Mesendoderm (in vitro differentiated cells): ENCODE results near the gene SNX1.
"Not testable (repeated sequence)": the region's sequence is repeated elsewhere in the genome, so short reads cannot be mapped to it uniquely, and the experiment has no call there.

Experiments used
- DNase-seq: peaks from one replicate; pipeline ENCODE4 v3.0.0; 2013
- H2AK5ac ChIP-seq: 2 replicates; pipeline ENCODE4 v1.6.1; 2013; ENCODE audit warnings: low read length, inconsistent platforms
- H2BK120ac ChIP-seq: 2 replicates; pipeline ENCODE4 v1.6.1; 2013; ENCODE audit warnings: low read depth, mild to moderate bottlenecking, low read length, moderate library complexity, mixed read lengths
- H2BK15ac ChIP-seq: replicated peaks from 2 replicates; pipeline ENCODE4 v1.6.1; 2013; ENCODE audit warnings: low read depth, mild to moderate bottlenecking, moderate library complexity
- H2BK5ac ChIP-seq: 2 replicates; pipeline ENCODE4 v1.6.1; 2013; ENCODE audit warnings: low read length, inconsistent platforms
- H3K18ac ChIP-seq: 2 replicates; pipeline ENCODE4 v1.6.1; 2013; ENCODE audit warnings: mild to moderate bottlenecking, low read length, mixed read lengths
- H3K23ac ChIP-seq: one replicate; pipeline ENCODE4 v1.6.1; 2013; ENCODE audit warnings: low read length
- H3K27ac ChIP-seq: 2 replicates; pipeline ENCODE4 v1.5.1; 2013; ENCODE audit warnings: low read depth, mild to moderate bottlenecking, inconsistent platforms, low read length, moderate library complexity
- H3K27me3 ChIP-seq: 2 replicates; pipeline ENCODE4 v1.6.1; 2013; ENCODE audit warnings: low read length, control low read depth, mild to moderate bottlenecking, inconsistent platforms; ENCODE audit not compliant: insufficient read depth, poor library complexity
- H3K36me3 ChIP-seq: 2 replicates; pipeline ENCODE4 v1.6.1; 2013; ENCODE audit warnings: low read length, inconsistent platforms; ENCODE audit not compliant: control insufficient read depth, insufficient read depth
- H3K4ac ChIP-seq: one replicate; pipeline ENCODE4 v1.6.1; 2013; ENCODE audit warnings: low read depth, mild to moderate bottlenecking, low read length, moderate library complexity
- H3K4me1 ChIP-seq: 2 replicates; pipeline ENCODE4 v1.6.1; 2013; ENCODE audit warnings: low read depth, low read length, inconsistent platforms; ENCODE audit not compliant: control insufficient read depth
- H3K4me2 ChIP-seq: 2 replicates; pipeline ENCODE4 v1.6.1; 2013; ENCODE audit warnings: low read length
- H3K4me3 ChIP-seq: 2 replicates; pipeline ENCODE4 v1.5.1; 2013; ENCODE audit warnings: mild to moderate bottlenecking, low read length
- H3K56ac ChIP-seq: one replicate; pipeline ENCODE4 v1.6.1; 2013; ENCODE audit warnings: low read length
- H3K79me1 ChIP-seq: 2 replicates; pipeline ENCODE4 v1.6.1; 2013; ENCODE audit warnings: low read length, inconsistent platforms
- H3K79me2 ChIP-seq: 2 replicates; pipeline ENCODE4 v1.6.1; 2013; ENCODE audit warnings: mild to moderate bottlenecking, low read length; ENCODE audit not compliant: control insufficient read depth, insufficient read depth
- H3K9ac ChIP-seq: 2 replicates; pipeline ENCODE4 v1.6.1; 2013; ENCODE audit warnings: low read length, inconsistent platforms
- H4K5ac ChIP-seq: one replicate; pipeline ENCODE4 v1.6.1; 2013; ENCODE audit warnings: low read length
- H4K8ac ChIP-seq: one replicate; pipeline ENCODE4 v1.6.1; 2013; ENCODE audit warnings: low read depth, mild to moderate bottlenecking, control low read depth, low read length, moderate library complexity
- WGBS: extraction: QIAGEN DNeasy Blood & Tissue Kit; methylation state at CpG from one replicate; pipeline ENCODE4 v1.1.7; 2013; ENCODE audit warnings: low lambda C conversion rate, missing lambda C conversion rate; ENCODE audit not compliant: insufficient coverage; ENCODE audit errors: extremely low coverage; 5-methylcytosine and 5-hydroxymethylcytosine counted together

Gene SNX1

DNA sequence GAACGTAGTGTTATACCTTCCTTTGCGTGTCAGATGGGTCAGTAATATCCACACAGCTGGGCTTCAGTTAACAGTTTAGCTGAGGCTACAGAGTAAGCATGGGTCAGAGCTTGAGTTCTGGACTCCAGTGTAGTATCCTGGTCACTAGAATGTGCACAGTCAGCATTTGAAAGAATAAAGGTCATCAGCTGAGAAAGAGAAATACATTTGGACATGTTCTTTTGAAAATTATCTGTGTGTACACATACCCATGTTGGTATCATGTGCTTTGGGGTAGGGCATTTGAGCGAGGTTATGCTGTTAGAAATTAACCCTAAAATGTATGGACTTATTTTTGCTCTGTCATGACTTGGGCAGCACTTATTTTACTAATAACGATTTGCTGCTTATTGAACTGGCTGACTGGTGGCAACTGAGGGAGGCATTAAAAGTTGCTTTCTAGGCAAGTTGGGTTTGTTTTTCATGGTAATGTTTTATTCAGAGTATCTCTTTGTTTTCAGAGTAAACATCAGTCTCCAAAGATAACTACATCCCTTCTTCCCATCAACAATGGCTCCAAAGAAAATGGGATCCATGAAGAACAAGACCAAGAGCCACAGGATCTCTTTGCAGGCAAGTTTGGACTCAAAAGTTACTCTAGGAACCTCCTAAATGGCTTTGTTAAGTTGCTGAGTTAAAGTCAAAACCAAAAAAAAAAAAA is 16.4 kb downstream of the SNX1 start:
- no peak overlapping the region for H4K8ac ChIP-seq
- no peak overlapping the region for H2BK120ac ChIP-seq
- H2AK5ac ChIP-seq = no peak overlapping the region
- no peak overlapping the region for H3K4ac ChIP-seq
- no peak overlapping the region for H2BK5ac ChIP-seq
- H3K4me1 ChIP-seq = no peaks in the 10 kb centered on the region
- no peak overlapping the region for H3K18ac ChIP-seq
- H3K27ac ChIP-seq = no peak overlapping the region
- H3K9ac ChIP-seq = no peak overlapping the region
- peaks cover 1% of the 10 kb centered on the region for H3K36me3 ChIP-seq
- H3K79me2 ChIP-seq = no peaks in the 10 kb centered on the region
- no peak overlapping the region for H3K56ac ChIP-seq
- peaks cover under 1% of the 10 kb centered on the region for H3K79me1 ChIP-seq
- H3K4me2 ChIP-seq = no peak overlapping the region
- WGBS = no CpG with 5 or more reads among the region's 4 CpGs
- no peaks in the 10 kb centered on the region for H3K27me3 ChIP-seq
- no peak overlapping the region for H4K5ac ChIP-seq
- no peak overlapping the region for H3K23ac ChIP-seq
- no peak for DNase-seq
- no peak overlapping the region for H3K4me3 ChIP-seq
- H2BK15ac ChIP-seq = no peak overlapping the region

DNA sequence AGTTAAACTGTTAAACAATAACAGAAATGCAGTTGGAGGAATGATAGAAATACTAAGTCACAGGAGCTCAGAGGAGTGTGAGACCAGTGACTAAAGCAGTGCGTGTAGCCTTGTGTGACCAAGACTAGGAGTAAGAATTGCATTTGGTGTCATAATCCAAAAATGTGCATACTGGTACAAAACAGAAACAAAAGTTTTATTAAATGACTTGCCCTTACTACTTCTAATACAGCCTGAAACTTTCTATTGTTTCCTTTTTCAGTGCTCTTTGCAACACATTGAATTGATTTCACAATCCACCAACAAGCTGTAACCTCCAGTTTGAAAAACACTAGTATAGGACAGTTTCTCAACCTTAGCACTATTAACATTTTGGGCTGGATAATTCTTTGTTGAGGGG is 17.1 kb downstream of the SNX1 start:
- peaks cover 1% of the 10 kb centered on the region for H3K36me3 ChIP-seq
- no peak overlapping the region for H2AK5ac ChIP-seq
- no peak overlapping the region for H4K8ac ChIP-seq
- H3K56ac ChIP-seq = no peak overlapping the region
- no peak overlapping the region for H3K4me2 ChIP-seq
- H3K4me3 ChIP-seq = no peak overlapping the region
- no peak overlapping the region for H3K4ac ChIP-seq
- no peak overlapping the region for H2BK5ac ChIP-seq
- no CpG with 5 or more reads among the region's 1 CpG for WGBS
- no peaks in the 10 kb centered on the region for H3K79me1 ChIP-seq
- no peak overlapping the region for H3K23ac ChIP-seq
- no peak for DNase-seq
- no peak overlapping the region for H4K5ac ChIP-seq
- H2BK120ac ChIP-seq = no peak overlapping the region
- no peaks in the 10 kb centered on the region for H3K4me1 ChIP-seq
- no peaks in the 10 kb centered on the region for H3K27me3 ChIP-seq
- H3K27ac ChIP-seq = no peak overlapping the region
- no peaks in the 10 kb centered on the region for H3K79me2 ChIP-seq
- H2BK15ac ChIP-seq = no peak overlapping the region
- no peak overlapping the region for H3K9ac ChIP-seq
- H3K18ac ChIP-seq = no peak overlapping the region

DNA sequence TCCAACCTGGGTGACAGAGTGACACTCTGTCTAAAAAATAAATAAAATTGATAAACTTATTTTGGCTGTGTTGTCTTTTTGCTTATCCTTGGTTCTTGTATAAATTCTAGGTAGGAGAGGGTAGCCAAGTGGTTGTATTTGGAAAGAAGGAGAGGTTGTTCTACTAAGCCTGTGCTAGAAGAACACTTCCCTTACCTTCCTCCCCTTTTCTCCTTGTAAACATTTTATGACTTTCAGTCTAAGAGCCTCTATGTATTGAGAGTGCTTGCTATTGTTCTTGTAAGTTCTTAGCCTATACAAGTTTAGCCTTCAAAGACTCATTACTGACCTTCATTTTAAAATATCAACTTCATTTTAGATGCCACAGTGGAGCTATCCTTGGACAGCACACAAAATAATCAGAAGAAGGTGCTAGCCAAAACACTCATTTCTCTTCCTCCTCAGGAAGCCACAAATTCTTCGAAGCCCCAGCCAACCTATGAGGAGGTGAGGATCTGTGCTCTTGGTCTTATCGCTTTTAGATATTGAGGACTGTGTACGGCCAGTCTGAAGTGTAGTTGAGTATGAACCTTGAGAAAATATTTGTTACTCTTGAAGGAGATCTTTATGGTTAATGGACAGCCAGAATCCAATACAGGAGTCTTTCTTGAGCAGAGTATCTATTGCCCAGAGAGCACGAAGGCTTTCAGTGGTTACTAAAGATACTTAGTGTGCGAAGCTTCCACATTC is 22.1 kb downstream of the SNX1 start:
- no peak overlapping the region for H3K56ac ChIP-seq
- no peak overlapping the region for H3K9ac ChIP-seq
- H3K79me1 ChIP-seq = no peaks in the 10 kb centered on the region
- no peak overlapping the region for H4K8ac ChIP-seq
- no peaks in the 10 kb centered on the region for H3K4me1 ChIP-seq
- no peak overlapping the region for H2AK5ac ChIP-seq
- no peak for DNase-seq
- H4K5ac ChIP-seq = no peak overlapping the region
- no peaks in the 10 kb centered on the region for H3K79me2 ChIP-seq
- no peak overlapping the region for H3K4me3 ChIP-seq
- H3K18ac ChIP-seq = no peak overlapping the region
- no peak overlapping the region for H3K23ac ChIP-seq
- H3K27me3 ChIP-seq = no peaks in the 10 kb centered on the region
- no peak overlapping the region for H3K27ac ChIP-seq
- H2BK5ac ChIP-seq = no peak overlapping the region
- no peak overlapping the region for H2BK15ac ChIP-seq
- no peak overlapping the region for H3K4ac ChIP-seq
- no peak overlapping the region for H3K4me2 ChIP-seq
- H2BK120ac ChIP-seq = no peak overlapping the region
- WGBS = no CpG with 5 or more reads among the region's 5 CpGs
- peaks cover 5% of the 10 kb centered on the region for H3K36me3 ChIP-seq

DNA sequence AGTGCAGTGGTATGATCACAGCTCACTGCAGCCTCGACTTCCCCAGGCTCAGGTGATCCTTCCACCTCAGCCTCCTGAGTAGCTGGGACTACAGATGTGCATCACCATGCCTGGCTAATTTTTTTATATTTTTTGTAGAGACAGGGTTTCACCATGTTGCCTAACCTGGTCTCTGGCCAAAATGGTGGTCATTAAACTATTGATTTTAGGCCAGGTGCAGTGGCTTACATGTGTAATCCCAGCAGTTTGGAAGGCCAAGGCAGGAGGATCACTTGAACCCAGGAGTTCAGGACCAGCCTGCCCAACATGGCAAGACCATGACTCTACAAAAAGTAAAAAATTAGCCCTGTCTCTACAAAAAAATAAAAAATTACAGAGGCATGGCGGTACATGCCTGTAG is 24.5 kb downstream of the SNX1 start:
- not testable (repeated sequence) for H4K8ac ChIP-seq, H3K36me3 ChIP-seq
- no CpG with 5 or more reads among the region's 2 CpGs for whole genome bisulfite sequencing

DNA sequence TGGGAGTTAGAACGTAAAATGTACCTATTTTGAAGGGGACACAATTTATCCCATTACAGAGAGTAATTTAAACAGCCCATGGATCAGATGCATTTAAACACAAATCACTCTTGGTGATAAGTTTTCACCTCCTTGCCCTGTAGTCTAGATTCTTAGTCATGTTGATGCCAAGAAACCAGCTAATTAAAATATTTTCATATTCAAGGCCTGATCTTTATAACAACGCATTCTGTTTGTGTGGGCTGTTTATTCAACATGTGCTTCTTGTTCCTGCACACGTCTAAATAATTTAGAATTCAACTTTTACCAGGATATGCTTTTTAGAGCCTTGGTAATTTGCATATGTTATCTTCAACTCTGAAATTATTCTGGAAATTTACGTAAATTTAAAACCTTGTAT is 25.8 kb downstream of the SNX1 start:
- no peak overlapping the region for H3K23ac ChIP-seq

More for the DNA sequence above, 24.5 kb downstream of the SNX1 start:
- H3K4me3 ChIP-seq, H3K27ac ChIP-seq, H3K23ac ChIP-seq, H3K9ac ChIP-seq, H3K18ac ChIP-seq, H3K4me1 ChIP-seq, H3K79me2 ChIP-seq, H2BK120ac ChIP-seq, H3K4ac ChIP-seq, H4K5ac ChIP-seq, DNase-seq, H2BK15ac ChIP-seq, H3K56ac ChIP-seq, H3K79me1 ChIP-seq, H2AK5ac ChIP-seq, H3K4me2 ChIP-seq, H2BK5ac ChIP-seq, H3K27me3 ChIP-seq: not testable (repeated sequence)

More for the DNA sequence above, 25.8 kb downstream of the SNX1 start:
- Histone ChIP-seq H4K5ac (no peak overlapping the region), H2BK120ac (no peak overlapping the region), H2BK5ac (no peak overlapping the region), H3K27ac (no peak overlapping the region), H3K4me1 (no peaks in the 10 kb centered on the region), H3K36me3 (peaks cover 3% of the 10 kb centered on the region), H3K27me3 (no peaks in the 10 kb centered on the region), H4K8ac (no peak overlapping the region), H2BK15ac (no peak overlapping the region), H3K4me2 (no peak overlapping the region), H3K79me1 (no peaks in the 10 kb centered on the region), H3K18ac (no peak overlapping the region), H2AK5ac (no peak overlapping the region), H3K4ac (no peak overlapping the region), H3K79me2 (no peaks in the 10 kb centered on the region), H3K56ac (no peak overlapping the region), H3K9ac (no peak overlapping the region), H3K4me3 (no peak overlapping the region)
- DNase-seq = no peak
- WGBS = no CpG with 5 or more reads among the region's 4 CpGs
